NB4 (cell line): Measurements from ENCODE around the gene EPB41L2.
"Not testable (repeated sequence)": the region's sequence is repeated elsewhere in the genome, so short reads cannot be mapped to it uniquely, and the experiment has no call there.

Experiments used
- DNase-seq: peaks from one replicate; pipeline ENCODE4 v3.0.0; 2010; ENCODE audit warnings: low read depth
- H3K4me3 ChIP-seq: one replicate; pipeline ENCODE4 v1.5.1; 2011; ENCODE audit warnings: mild to moderate bottlenecking, low read depth, low read length, moderate library complexity
- CTCF ChIP-seq: IDR thresholded peaks from one replicate; pipeline ENCODE4 v1.5.1; 2012; ENCODE audit warnings: low read depth, low read length
- MAX ChIP-seq: IDR thresholded peaks from 2 replicates; pipeline ENCODE4 v1.6.1; 2011; ENCODE audit warnings: low read depth, low read length
- MYC ChIP-seq: IDR thresholded peaks from 2 replicates; pipeline ENCODE4 v1.6.1; 2011; ENCODE audit warnings: low read depth, low read length
- POLR2A ChIP-seq: IDR thresholded peaks from 2 replicates; pipeline ENCODE4 v1.6.1; 2011; ENCODE audit warnings: mild to moderate bottlenecking; ENCODE audit not compliant: insufficient read length; ENCODE audit errors: extremely low read depth

EPB41L2 gene

GRCh38 chr6:130815200-130816071 is 247.6 kb downstream of the EPB41L2 start:
- H3K4me3 ChIP-seq, result no peak overlapping the region
- DNase-seq, result no peak
- no peak for TF ChIP-seq MAX
- TF ChIP-seq POLR2A, result no peak
- no peak for TF ChIP-seq CTCF
- TF ChIP-seq MYC, result no peak

- H3K4me3 ChIP-seq, result no peak overlapping the region
- TF ChIP-seq MAX, result no peak
- no peak for TF ChIP-seq POLR2A
- no peak for TF ChIP-seq CTCF
- no peak for TF ChIP-seq MYC
- DNase-seq, result no peak
Measured at GRCh38 chr6:130814506-130814905, 248.5 kb downstream of the EPB41L2 start.

- H3K4me3 ChIP-seq, result no peak overlapping the region
- TF ChIP-seq MAX (no peak), CTCF (no peak), MYC (no peak), POLR2A (no peak)
- DNase-seq, result no peak
Measured at GRCh38 chr6:130811932-130812331, 251.1 kb downstream of the EPB41L2 start.

- no peak for DNase-seq
- H3K4me3 ChIP-seq, result no peak overlapping the region
- no peak for TF ChIP-seq POLR2A
- TF ChIP-seq MYC, result no peak
- TF ChIP-seq CTCF, result no peak
- TF ChIP-seq MAX, result no peak
Measured at GRCh38 chr6:130810307-130811030, 252.6 kb downstream of the EPB41L2 start.

- H3K4me3 ChIP-seq, DNase-seq: not testable (repeated sequence)
Measured at GRCh38 chr6:130801368-130801767, 261.7 kb downstream of the EPB41L2 start.

GRCh38 chr6:130797061-130797460 is 266.0 kb downstream of the EPB41L2 start:
- H3K4me3 ChIP-seq, result no peak overlapping the region
- TF ChIP-seq MYC (no peak), CTCF (no peak)
- no peak for DNase-seq
